HFFc6 (cell line): Measurements from ENCODE around the gene SNRPA. TPM values are rescaled to one million over a fixed set of nuclear protein-coding genes. Genes with fewer than 3 reads are reported as not detected.
"Not testable (repeated sequence)": the region's sequence is repeated elsewhere in the genome, so short reads cannot be mapped to it uniquely, and the experiment has no call there.

Experiments used
- DNase-seq: peaks from one replicate; pipeline ENCODE4 v3.0.0-alpha.2; 2018
- H3K27ac Mint-ChIP-seq: 2 replicates; pipeline ENCODE4 v1.8.0; 2020; ENCODE audit warnings: mild to moderate bottlenecking, mixed read lengths
- H3K27me3 Mint-ChIP-seq: 2 replicates; pipeline ENCODE4 v1.8.0; 2021; ENCODE audit warnings: mild to moderate bottlenecking, moderate library complexity, mixed read lengths; ENCODE audit not compliant: insufficient read depth
- H3K36me3 Mint-ChIP-seq: 2 replicates; pipeline ENCODE4 v1.8.0; 2021; ENCODE audit warnings: low read depth, mixed read lengths
- H3K4me1 Mint-ChIP-seq: 2 replicates; pipeline ENCODE4 v1.8.0; 2020; ENCODE audit warnings: low read depth, mixed read lengths
- H3K4me3 Mint-ChIP-seq: 2 replicates; pipeline ENCODE4 v1.8.0; 2020; ENCODE audit warnings: mild to moderate bottlenecking, moderate library complexity, mixed read lengths
- H3K9me3 Mint-ChIP-seq: 2 replicates; pipeline ENCODE4 v1.8.0; 2020; ENCODE audit warnings: mild to moderate bottlenecking, mixed read lengths
- total RNA-seq, 6 experiments: library from RNA; stranded (reverse); fragmentation: NEBNext Ultra II Directional; extraction: Animal tissue kit (Norgen Biotek cat#: 25700); gene quantifications; 2 replicates in 1 of 6; 3 replicates in 5 of 6; pipeline ENCODE4 v1.2.3, GENCODE V29; 2021
- TF ChIP-seq, protein P1 (sequence below): fragments of 200-600 bp; sonication (generic); IDR thresholded peaks from 2 replicates; pipeline ENCODE4 v1.5.0; 2021; ENCODE audit warnings: antibody characterized with exemption, mild to moderate bottlenecking

The SNRPA gene
- total RNA-seq, 6 experiments from 2014 or later: 87.8 to 120 (median 104) TPM

DNA sequence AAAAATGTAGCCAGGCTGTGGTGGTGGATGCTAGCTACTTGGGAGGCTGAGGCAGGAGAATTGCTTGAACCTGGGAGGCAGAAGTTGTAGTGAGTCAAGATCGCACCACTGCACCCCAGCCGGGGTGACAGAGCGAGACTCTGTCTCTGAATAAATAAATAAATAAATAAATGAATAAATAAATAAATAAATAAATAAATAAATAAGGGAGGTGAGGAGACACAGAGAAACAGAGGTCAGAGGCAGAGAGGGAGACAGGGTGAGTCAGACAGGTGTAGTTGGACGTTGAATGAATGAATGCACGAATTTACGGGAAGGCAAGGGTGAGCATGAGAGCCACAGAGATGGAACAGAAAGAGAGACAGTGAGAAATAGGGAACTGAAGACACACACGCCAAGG lies 30.1 kb downstream of the SNRPA start:
- peaks cover 3% of the 10 kb centered on the region; the same call in 1 of the 2 replicates for H3K27me3 Mint-ChIP-seq
- no peak for DNase-seq
- TF ChIP-seq, protein P1, sequence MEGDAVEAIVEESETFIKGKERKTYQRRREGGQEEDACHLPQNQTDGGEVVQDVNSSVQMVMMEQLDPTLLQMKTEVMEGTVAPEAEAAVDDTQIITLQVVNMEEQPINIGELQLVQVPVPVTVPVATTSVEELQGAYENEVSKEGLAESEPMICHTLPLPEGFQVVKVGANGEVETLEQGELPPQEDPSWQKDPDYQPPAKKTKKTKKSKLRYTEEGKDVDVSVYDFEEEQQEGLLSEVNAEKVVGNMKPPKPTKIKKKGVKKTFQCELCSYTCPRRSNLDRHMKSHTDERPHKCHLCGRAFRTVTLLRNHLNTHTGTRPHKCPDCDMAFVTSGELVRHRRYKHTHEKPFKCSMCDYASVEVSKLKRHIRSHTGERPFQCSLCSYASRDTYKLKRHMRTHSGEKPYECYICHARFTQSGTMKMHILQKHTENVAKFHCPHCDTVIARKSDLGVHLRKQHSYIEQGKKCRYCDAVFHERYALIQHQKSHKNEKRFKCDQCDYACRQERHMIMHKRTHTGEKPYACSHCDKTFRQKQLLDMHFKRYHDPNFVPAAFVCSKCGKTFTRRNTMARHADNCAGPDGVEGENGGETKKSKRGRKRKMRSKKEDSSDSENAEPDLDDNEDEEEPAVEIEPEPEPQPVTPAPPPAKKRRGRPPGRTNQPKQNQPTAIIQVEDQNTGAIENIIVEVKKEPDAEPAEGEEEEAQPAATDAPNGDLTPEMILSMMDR: no peak
- H3K9me3 Mint-ChIP-seq: no peaks in the 10 kb centered on the region
- no peak overlapping the region for H3K27ac Mint-ChIP-seq
- H3K4me3 Mint-ChIP-seq: no peak overlapping the region
- no peaks in the 10 kb centered on the region for H3K36me3 Mint-ChIP-seq
- peaks cover 21% of the 10 kb centered on the region for H3K4me1 Mint-ChIP-seq

GRCh38 chr19:40783711-40784110 lies 32.7 kb downstream of the SNRPA start:
- TF ChIP-seq, protein P1: no peak
- Mint-ChIP-seq H3K27ac (no peak overlapping the region), H3K9me3 (no peaks in the 10 kb centered on the region), H3K4me1 (peaks cover 10% of the 10 kb centered on the region), H3K36me3 (no peaks in the 10 kb centered on the region), H3K27me3 (no peaks in the 10 kb centered on the region; the same call in none of the 2 replicates), H3K4me3 (no peak overlapping the region)
- DNase-seq: no peak

DNA sequence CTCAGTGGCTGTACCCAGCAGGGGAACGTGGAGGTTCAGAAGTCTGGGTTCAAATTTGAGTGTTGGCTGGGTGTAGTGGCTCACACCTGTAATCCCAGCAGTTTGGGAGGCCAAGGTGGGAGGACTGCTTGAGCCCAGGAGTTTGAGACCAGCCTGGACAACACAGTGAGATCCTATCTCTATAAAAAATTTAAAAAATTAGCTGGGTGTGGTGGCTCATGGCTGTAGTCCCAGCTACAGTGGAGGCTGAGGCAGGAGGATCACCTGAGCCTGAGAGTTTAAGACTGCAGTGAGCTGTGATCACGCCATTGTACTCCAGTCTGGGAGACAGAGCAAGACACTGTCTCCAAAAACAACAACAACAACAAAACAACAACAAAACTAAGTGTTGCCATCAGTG lies 33.1 kb downstream of the SNRPA start:
- H3K27me3 Mint-ChIP-seq, H3K4me3 Mint-ChIP-seq, DNase-seq, H3K9me3 Mint-ChIP-seq, H3K4me1 Mint-ChIP-seq, H3K27ac Mint-ChIP-seq, H3K36me3 Mint-ChIP-seq: not testable (repeated sequence)

DNA sequence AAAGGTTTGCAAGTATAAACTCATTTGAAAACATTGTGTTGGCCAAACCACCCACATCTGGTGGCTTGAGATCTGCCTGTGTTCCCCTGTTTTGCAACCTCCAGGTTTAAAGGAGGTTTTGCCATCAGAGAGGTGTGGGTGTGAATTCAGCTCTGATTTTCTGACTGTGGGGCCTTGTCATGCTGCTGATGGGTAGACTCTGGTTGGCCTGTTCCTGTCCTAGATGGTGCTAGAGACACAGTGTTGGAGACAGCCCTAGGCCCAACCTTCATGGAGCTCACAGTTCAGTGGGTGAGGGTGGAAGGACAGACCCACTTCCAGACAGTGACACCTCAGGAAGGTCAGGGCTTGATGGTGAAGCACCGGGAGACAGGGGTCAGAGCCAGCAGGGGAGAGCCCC lies 34.5 kb downstream of the SNRPA start:
- DNase-seq: no peak
- Mint-ChIP-seq H3K27me3 (no peaks in the 10 kb centered on the region; the same call in none of the 2 replicates), H3K9me3 (no peaks in the 10 kb centered on the region), H3K27ac (no peak overlapping the region), H3K36me3 (peaks cover 6% of the 10 kb centered on the region; the same call in 1 of the 2 replicates), H3K4me3 (no peak overlapping the region), H3K4me1 (no peaks in the 10 kb centered on the region)
- TF ChIP-seq, protein P1: no peak

DNA sequence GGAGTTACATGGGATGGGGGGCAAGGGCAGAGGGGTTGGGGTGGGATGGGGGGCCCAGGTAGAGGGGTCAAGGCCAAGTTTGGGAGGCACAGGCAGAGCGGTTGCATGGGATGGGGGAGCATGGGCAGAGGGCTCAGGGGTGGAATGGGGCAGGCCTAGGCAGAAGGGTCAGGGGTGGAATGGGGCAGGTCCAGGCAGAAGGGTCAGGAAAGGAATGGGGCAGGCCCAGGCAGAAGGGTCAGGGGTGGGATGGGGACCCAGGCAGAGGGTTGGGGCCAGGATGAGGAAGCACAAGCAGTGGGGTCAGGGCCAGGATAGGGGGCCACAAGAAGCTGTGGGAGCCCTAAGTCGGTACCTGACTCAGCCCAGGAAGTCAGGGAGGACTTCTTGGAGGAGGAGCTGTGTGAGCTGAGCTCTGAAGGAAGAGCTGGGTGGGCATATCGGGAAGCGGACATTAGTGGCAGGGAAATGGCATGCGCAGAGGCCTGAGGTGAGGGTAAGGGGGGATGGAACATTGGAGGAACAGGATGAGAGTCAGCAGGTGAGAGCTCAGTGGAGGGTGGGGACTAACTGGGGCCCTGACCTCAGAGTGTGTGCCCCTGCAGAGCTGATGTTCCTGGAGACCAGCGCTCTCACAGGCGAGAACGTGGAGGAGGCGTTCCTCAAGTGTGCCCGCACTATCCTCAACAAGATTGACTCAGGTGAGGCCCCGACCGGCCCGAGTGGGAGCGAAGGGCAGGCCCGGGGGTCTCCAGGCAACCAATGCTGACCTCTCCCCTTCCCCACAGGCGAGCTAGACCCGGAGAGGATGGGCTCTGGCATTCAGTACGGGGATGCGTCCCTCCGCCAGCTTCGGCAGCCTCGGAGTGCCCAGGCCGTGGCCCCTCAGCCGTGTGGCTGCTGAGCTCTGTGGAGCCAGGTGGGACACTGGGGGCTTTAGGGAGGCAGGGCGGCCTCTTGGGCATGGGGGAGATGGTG lies 35.3 kb downstream of the SNRPA start:
- DNase-seq: no peak
- no peak overlapping the region for H3K4me3 Mint-ChIP-seq

More for the DNA sequence above, 35.3 kb downstream of the SNRPA start:
- TF ChIP-seq, protein P1: no peak
- Mint-ChIP-seq H3K9me3 (no peaks in the 10 kb centered on the region), H3K27me3 (no peaks in the 10 kb centered on the region; the same call in none of the 2 replicates), H3K36me3 (peaks cover 6% of the 10 kb centered on the region; the same call in 1 of the 2 replicates), H3K4me1 (peaks cover 3% of the 10 kb centered on the region; the same call in 1 of the 2 replicates), H3K27ac (no peak overlapping the region)
